Dedifferentiated amniotic fluid mesenchymal stem cell (primary cell): ENCODE data around the gene TMEM167B.
"Not testable (repeated sequence)": the region's sequence is repeated elsewhere in the genome, so short reads cannot be mapped to it uniquely, and the experiment has no call there.

Experiments
- DNase-seq: peaks from one replicate; pipeline ENCODE4 v3.0.0-alpha.2; 2016; ENCODE audit errors: extremely low spot score

Gene TMEM167B

GRCh38 chr1:109112652-109113285, 22.2 kb downstream of the TMEM167B start:
- DNase-seq, result peak; percentile 88

DNA sequence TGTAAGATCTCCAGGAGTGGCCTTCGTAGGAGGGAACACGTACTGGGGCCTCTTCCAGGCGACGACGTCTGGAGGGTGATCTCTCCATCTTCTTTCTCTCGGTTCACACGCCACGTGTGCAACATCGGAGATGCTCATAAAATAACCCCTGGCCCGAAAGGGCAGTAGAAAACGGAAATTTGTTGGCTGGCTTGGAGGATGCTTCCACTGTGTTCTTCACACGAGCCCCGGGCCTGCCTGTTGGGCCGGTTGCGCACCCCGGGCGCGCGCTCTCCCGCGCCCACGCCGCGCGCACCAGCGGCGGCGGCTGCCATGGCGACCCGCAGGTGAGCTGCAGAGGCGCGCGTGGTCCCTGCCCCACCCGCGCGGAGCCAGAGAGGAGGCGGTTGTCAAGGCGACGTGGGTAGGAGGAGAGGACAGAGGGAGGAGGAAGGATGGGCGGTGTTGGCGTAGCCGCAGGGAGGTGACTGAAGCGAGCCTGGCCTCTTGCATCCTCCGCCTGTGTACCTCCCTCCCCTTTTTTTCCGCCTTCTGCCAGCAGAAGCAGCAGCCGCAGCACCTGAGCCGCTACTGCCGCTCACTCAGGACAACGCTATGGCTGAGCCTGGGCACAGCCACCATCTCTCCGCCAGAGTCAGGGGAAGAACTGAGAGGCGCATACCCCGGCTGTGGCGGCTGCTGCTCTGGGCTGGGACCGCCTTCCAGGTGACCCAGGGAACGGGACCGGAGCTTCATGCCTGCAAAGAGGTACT, 23.2 kb downstream of the TMEM167B start, which contains the start of gene ELAPOR1:
ELAPOR1 (plus strand) TSS at position 526 of the 752 bp plus-strand sequence; CDS start at position 595, 69 bp downstream.
- DNase-seq, result no peak

- no peak for DNase-seq
Observed at GRCh38 chr1:109114342-109114674, 23.7 kb downstream of the TMEM167B start.

GRCh38 chr1:109115685-109116084, 25.1 kb downstream of the TMEM167B start:
- no peak for DNase-seq

DNA sequence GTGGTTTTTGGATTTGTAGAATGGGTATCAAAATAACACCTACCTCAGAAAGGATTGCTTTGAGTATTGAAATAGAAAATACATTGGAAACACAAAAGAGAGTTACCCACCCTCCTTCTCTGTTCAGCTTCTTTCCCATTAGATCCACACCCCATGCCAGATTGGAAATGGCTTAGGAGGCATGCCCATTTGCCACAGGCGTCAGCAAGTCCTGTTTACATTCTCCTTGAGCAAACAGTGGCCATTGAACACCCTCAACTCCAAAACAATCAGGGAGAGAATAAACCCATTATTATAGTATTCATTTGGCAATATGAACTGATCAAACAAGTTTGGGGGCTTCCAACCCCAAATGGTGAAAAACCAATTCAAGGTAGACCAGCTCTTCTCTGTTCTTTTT, 25.7 kb downstream of the TMEM167B start:
- no peak for DNase-seq

- no peak for DNase-seq
Observed at GRCh38 chr1:109118089-109118488, 27.5 kb downstream of the TMEM167B start.

GRCh38 chr1:109120356-109120755, 29.8 kb downstream of the TMEM167B start:
- DNase-seq, result no peak

- no peak for DNase-seq
Observed at GRCh38 chr1:109131059-109131458, 40.5 kb downstream of the TMEM167B start.

DNA sequence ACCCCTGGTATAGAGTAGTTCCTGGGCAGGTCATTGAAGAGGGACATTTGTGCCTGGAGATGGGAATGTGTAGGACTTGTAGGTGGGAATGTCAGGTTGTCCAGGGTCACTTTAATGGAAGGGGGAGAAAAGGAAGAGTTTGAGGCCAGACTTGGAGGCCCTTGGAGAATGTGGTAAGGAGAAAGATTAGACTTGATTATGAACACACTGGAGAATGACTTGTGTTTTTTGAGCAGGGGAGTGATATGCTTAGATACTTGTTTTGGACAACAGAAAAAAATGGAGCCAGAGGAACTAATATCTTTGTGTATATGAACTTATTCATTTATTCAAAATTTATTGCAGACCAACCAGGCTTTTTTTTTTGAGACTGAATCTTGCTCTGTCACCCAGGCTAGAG, 41.2 kb downstream of the TMEM167B start:
- no peak for DNase-seq

DNA sequence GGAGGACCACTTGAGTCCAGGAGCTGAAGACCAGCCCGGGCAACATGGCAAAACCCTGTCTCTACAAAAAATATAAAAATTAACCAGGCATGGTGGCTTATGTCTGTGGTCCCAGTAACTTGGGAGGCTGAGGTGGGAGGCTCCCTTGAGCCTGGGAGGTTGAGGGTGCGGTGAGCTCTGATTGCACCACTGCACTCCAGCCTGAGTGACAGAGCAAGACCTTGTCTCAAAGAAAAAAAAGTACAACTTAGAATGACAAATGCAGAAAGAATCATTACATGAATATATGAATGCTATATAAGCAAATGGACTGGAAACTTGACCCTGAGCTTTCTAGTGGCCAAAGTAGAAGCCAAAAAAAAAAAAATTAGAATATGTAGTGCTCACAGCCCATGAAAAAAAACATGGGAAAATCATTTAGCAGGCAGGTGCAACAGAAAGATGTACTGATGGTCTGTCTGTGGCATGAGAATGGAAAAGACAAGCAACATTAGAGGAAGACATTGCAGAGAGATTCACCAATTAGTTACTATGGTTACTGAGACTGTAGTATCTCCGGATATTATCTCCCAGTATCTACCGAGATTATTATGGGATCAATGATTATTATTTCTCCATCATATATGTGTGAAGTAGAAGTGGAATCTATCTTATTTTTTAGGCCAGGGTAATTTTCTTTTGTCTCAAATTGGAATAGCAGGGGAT, 42.6 kb downstream of the TMEM167B start:
- no peak for DNase-seq

- no peak for DNase-seq
Observed at GRCh38 chr1:109133815-109134214, 43.3 kb downstream of the TMEM167B start.

DNA sequence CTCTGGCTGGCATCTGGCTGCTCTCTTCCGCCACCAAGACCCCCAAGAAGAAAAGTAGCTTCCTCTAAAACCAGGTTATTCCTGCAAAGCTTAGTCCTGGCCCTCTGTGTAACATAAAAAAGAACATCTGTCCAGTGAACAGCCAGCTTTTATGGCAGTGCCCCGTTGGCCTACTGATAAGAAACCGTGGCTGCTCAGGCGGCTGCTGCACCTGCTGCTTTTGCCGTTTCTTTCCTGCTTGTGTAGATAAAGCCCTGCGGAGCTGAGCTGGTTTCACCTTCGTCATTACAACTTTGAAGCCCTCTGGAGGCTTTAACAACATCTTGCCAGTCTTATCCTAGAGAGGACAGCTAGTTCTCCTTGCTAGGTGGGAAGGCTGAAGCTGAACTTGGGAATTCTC, 43.9 kb downstream of the TMEM167B start:
- no peak for DNase-seq

GRCh38 chr1:109135940-109136339, 45.4 kb downstream of the TMEM167B start:
- no peak for DNase-seq

GRCh38 chr1:109136766-109137165, 46.2 kb downstream of the TMEM167B start:
- DNase-seq, result no peak

GRCh38 chr1:109137958-109138357, 47.4 kb downstream of the TMEM167B start:
- DNase-seq, result no peak

- no peak for DNase-seq
Observed at GRCh38 chr1:109138358-109138757, 47.8 kb downstream of the TMEM167B start.

DNA sequence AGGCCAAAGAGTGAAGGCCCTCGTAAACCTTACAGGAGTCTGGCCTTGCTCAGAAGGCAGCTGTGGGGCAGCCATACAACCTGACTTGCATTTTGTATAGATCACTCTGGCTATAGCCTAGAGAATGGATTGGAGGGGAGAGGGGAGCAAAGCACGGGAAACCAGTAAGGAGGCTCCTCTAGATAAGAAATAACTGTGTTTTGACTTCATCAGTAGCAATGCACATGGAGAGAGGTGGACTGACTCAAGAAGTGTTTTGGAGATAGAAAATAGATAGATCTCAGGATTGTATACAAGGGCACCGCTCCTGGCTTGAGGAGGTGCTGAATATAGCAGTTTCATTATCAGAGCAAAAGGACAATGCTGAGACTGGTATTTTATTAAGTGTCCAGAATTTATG, 49.8 kb downstream of the TMEM167B start:
- DNase-seq, result no peak

GRCh38 chr1:109142260-109142659, 51.7 kb downstream of the TMEM167B start:
- DNase-seq, result no peak

- DNase-seq, result not testable (repeated sequence)
Observed at GRCh38 chr1:109142725-109143124, 52.2 kb downstream of the TMEM167B start.
